B cell (primary cell): Measurements from ENCODE around the gene KAZN.
"Not testable (repeated sequence)": the region's sequence is repeated elsewhere in the genome, so short reads cannot be mapped to it uniquely, and the experiment has no call there.

ENCODE experiments used
- EZH2 ChIP-seq: IDR thresholded peaks from 2 replicates; pipeline ENCODE4 v1.6.1; 2012; ENCODE audit warnings: borderline replicate concordance, low read depth, mild to moderate bottlenecking, moderate library complexity, low read length; ENCODE audit not compliant: insufficient read depth, poor library complexity, severe bottlenecking
- TF ChIP-seq, protein P1 (sequence below): fragments of 200-600 bp; IDR thresholded peaks from one replicate; pipeline ENCODE4 v1.8.0; 2022; ENCODE audit warnings: antibody characterized with exemption, mild to moderate bottlenecking

DNA sequence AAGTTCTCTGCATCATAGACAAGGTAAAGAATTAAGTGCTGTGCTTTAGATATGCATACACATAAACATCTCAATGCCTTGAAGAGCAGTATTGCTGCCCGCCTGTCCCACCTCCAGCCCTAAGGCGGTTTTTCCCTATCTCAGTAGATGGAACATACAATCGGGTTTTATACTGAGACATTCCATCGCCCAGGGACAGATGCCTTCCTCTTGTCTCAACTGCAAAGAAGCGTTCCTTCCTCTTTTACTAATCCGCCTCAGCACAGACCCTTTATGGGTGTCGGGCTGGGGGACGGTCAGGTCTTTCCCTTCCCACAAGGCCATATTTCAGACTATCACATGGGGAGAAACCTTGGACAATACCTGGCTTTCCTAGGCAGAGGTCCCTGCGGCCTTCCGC, 537.1 kb downstream of the KAZN start:
- TF ChIP-seq, protein P1, sequence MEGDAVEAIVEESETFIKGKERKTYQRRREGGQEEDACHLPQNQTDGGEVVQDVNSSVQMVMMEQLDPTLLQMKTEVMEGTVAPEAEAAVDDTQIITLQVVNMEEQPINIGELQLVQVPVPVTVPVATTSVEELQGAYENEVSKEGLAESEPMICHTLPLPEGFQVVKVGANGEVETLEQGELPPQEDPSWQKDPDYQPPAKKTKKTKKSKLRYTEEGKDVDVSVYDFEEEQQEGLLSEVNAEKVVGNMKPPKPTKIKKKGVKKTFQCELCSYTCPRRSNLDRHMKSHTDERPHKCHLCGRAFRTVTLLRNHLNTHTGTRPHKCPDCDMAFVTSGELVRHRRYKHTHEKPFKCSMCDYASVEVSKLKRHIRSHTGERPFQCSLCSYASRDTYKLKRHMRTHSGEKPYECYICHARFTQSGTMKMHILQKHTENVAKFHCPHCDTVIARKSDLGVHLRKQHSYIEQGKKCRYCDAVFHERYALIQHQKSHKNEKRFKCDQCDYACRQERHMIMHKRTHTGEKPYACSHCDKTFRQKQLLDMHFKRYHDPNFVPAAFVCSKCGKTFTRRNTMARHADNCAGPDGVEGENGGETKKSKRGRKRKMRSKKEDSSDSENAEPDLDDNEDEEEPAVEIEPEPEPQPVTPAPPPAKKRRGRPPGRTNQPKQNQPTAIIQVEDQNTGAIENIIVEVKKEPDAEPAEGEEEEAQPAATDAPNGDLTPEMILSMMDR = not testable (repeated sequence)
- TF ChIP-seq EZH2 = not testable (repeated sequence)
